GM23248 (cell line): ENCODE measurements around the gene SIRT4. TPM values are rescaled to one million over a fixed set of nuclear protein-coding genes. Genes with fewer than 3 reads are reported as not detected.

Experiments used
- DNase-seq: peaks from one replicate; pipeline ENCODE4 v3.0.0-alpha.2; 2015
- H2AFZ ChIP-seq: fragments of 200-600 bp; sonication (generic); 2 replicates; pipeline ENCODE4 v1.6.1; 2016; ENCODE audit warnings: antibody characterized with exemption
- H3F3A ChIP-seq: fragments of 200-600 bp; sonication (generic); 2 replicates; pipeline ENCODE4 v1.6.1; 2016; ENCODE audit warnings: mild to moderate bottlenecking, antibody characterized with exemption, mixed run types; ENCODE audit not compliant: insufficient read depth
- H3K27ac ChIP-seq: fragments of 200-600 bp; sonication (generic); 2 replicates; pipeline ENCODE4 v1.5.1; 2016; ENCODE audit warnings: mild to moderate bottlenecking
- H3K27me3 ChIP-seq: fragments of 200-600 bp; sonication (generic); replicated peaks from 2 replicates; pipeline ENCODE4 v1.6.1; 2016; ENCODE audit warnings: mild to moderate bottlenecking; ENCODE audit not compliant: insufficient read depth
- H3K36me3 ChIP-seq: fragments of 200-600 bp; sonication (generic); 2 replicates; pipeline ENCODE4 v1.6.1; 2016; ENCODE audit warnings: low read depth, mild to moderate bottlenecking
- H3K4me1 ChIP-seq: fragments of 200-600 bp; sonication (generic); 2 replicates; pipeline ENCODE4 v1.6.1; 2016; ENCODE audit warnings: mild to moderate bottlenecking; ENCODE audit not compliant: insufficient read depth
- H3K4me2 ChIP-seq: fragments of 200-600 bp; sonication (generic); one replicate; pipeline ENCODE4 v1.6.1; 2016; ENCODE audit warnings: mild to moderate bottlenecking; ENCODE audit not compliant: unreplicated experiment
- H3K4me3 ChIP-seq: fragments of 200-600 bp; sonication (generic); 2 replicates; pipeline ENCODE4 v1.5.1; 2016; ENCODE audit warnings: mild to moderate bottlenecking
- H3K79me2 ChIP-seq: fragments of 200-600 bp; sonication (generic); 2 replicates; pipeline ENCODE4 v1.6.1; 2016; ENCODE audit warnings: mild to moderate bottlenecking; ENCODE audit not compliant: insufficient read depth
- H3K9ac ChIP-seq: fragments of 200-600 bp; sonication (generic); 2 replicates; pipeline ENCODE4 v1.6.1; 2016; ENCODE audit warnings: mild to moderate bottlenecking
- H3K9me2 ChIP-seq: fragments of 200-600 bp; sonication (generic); 2 replicates; pipeline ENCODE4 v1.6.1; 2016; ENCODE audit warnings: mixed run types, mild to moderate bottlenecking, moderate library complexity; ENCODE audit not compliant: insufficient read depth
- H3K9me3 ChIP-seq: fragments of 200-600 bp; sonication (generic); one replicate; pipeline ENCODE4 v1.6.1; 2017; ENCODE audit warnings: low read depth
- H4K20me1 ChIP-seq: fragments of 200-600 bp; sonication (generic); 2 replicates; pipeline ENCODE4 v1.6.0; 2016; ENCODE audit not compliant: insufficient read depth
- EZH2 ChIP-seq: fragments of 200-600 bp; sonication (generic); IDR thresholded peaks from 2 replicates; pipeline ENCODE4 v1.6.1; 2018; ENCODE audit warnings: antibody characterized with exemption, mild to moderate bottlenecking; ENCODE audit not compliant: insufficient read depth, poor library complexity, severe bottlenecking
- EZH2phosphoT487 ChIP-seq: fragments of 200-600 bp; sonication (generic); IDR thresholded peaks from 2 replicates; pipeline ENCODE4 v1.6.1; 2018; ENCODE audit warnings: antibody characterized with exemption, moderate library complexity, mild to moderate bottlenecking, low read depth; ENCODE audit not compliant: insufficient read depth
- WGBS, 2 experiments: methylation state at CpG; one replicate each; pipeline ENCODE4 v1.1.6; 2015 to 2017; ENCODE audit warnings: low lambda C conversion rate in 2 of 2, low coverage in 1 of 2; ENCODE audit errors: missing lambda C conversion rate in 2 of 2; 5-methylcytosine and 5-hydroxymethylcytosine counted together
- in situ Hi-C: fragments of 300-500 bp; cut with MboI; formaldehyde crosslinking; loops from 2 replicates; pipeline ENCODE4 v1.15.0; 2020
- polyA plus RNA-seq: library from polyadenylated mRNA; unstranded; fragments of >200 nt; fragmentation: Nextera tagmentation; extraction: Ambion mirVana; gene quantifications from 2 replicates; pipeline ENCODE4 v1.2.1, GENCODE V29; 2016
- total RNA-seq: library from RNA; depleted of rRNA; stranded (reverse); fragments of >200 nt; shearing (Covaris generic); gene quantifications from 2 replicates; pipeline ENCODE4 v1.2.3, GENCODE V29; 2014

Gene SIRT4
- total and polyA plus RNA-seq, 2 experiments from 2014 or later, result 1.4 TPM; not detected in 1

GRCh38 chr12:120352117-120352516, 50.0 kb downstream of the SIRT4 start:
- no peaks in the 10 kb centered on the region for H3K9me3 ChIP-seq
- no peak overlapping the region for H3K27ac ChIP-seq
- H2AFZ ChIP-seq, result peak overlapping the region; percentile 1; the same call in 1 of the 2 replicates
- WGBS, 2 experiments, result 63 to 67% methylated on average over 5 of the region's 5 CpGs
- H3K4me3 ChIP-seq, result no peak overlapping the region
- H3K79me2 ChIP-seq, result no peaks in the 10 kb centered on the region
- no peaks in the 10 kb centered on the region for H4K20me1 ChIP-seq
- H3K27me3 ChIP-seq, result no peaks in the 10 kb centered on the region
- in situ Hi-C loops, result no loop called here
- H3K9ac ChIP-seq, result no peak overlapping the region
- TF ChIP-seq EZH2 (no peak), EZH2phosphoT487 (no peak)
- no peak overlapping the region for H3K4me2 ChIP-seq
- no peaks in the 10 kb centered on the region for H3K9me2 ChIP-seq
- no peaks in the 10 kb centered on the region for H3K36me3 ChIP-seq
- no peaks in the 10 kb centered on the region for H3K4me1 ChIP-seq
- peak; percentile 67 for DNase-seq
- no peaks in the 10 kb centered on the region for H3F3A ChIP-seq

- H3K4me1 ChIP-seq, result no peaks in the 10 kb centered on the region
- H3K36me3 ChIP-seq, result no peaks in the 10 kb centered on the region
- no peak overlapping the region for H3K4me2 ChIP-seq
- no peak for DNase-seq
- H3K27ac ChIP-seq, result no peak overlapping the region
- H3K9ac ChIP-seq, result no peak overlapping the region
- 87 to 96% methylated on average over 6 of the region's 6 CpGs for WGBS, 2 experiments
- no peak overlapping the region for H3K4me3 ChIP-seq
- H3K9me3 ChIP-seq, result no peaks in the 10 kb centered on the region
- in situ Hi-C loops, result no loop called here
- H4K20me1 ChIP-seq, result no peaks in the 10 kb centered on the region
- no peak for TF ChIP-seq EZH2phosphoT487
- TF ChIP-seq EZH2, result no peak
- H3K27me3 ChIP-seq, result no peaks in the 10 kb centered on the region
- H3K79me2 ChIP-seq, result no peaks in the 10 kb centered on the region
- no peaks in the 10 kb centered on the region for H3K9me2 ChIP-seq
- no peaks in the 10 kb centered on the region for H3F3A ChIP-seq
- no peak overlapping the region for H2AFZ ChIP-seq
Measured at GRCh38 chr12:120353136-120353535, 51.0 kb downstream of the SIRT4 start.

GRCh38 chr12:120353556-120354317, 51.6 kb downstream of the SIRT4 start:
- in situ Hi-C loops, result no loop called here
- no peak for DNase-seq
- Histone ChIP-seq H3K36me3 (no peaks in the 10 kb centered on the region), H3K4me3 (no peak overlapping the region), H4K20me1 (no peaks in the 10 kb centered on the region), H3K4me1 (no peaks in the 10 kb centered on the region), H3K79me2 (no peaks in the 10 kb centered on the region), H3K27me3 (no peaks in the 10 kb centered on the region), H3K9me2 (no peaks in the 10 kb centered on the region), H3K27ac (no peak overlapping the region), H3K9me3 (no peaks in the 10 kb centered on the region), H2AFZ (no peak overlapping the region), H3K4me2 (no peak overlapping the region), H3F3A (no peaks in the 10 kb centered on the region), H3K9ac (no peak overlapping the region)
- 78 to 89% methylated on average over 4 of the region's 4 CpGs for WGBS, 2 experiments
- TF ChIP-seq EZH2, result no peak
- TF ChIP-seq EZH2phosphoT487, result no peak

- no peaks in the 10 kb centered on the region for H3K9me3 ChIP-seq
- H4K20me1 ChIP-seq, result no peaks in the 10 kb centered on the region
- 29 to 47% methylated on average over 12 to 13 of the region's 13 CpGs for WGBS, 2 experiments
- H3K4me2 ChIP-seq, result peak overlapping the region; percentile 40
- TF ChIP-seq EZH2phosphoT487 (no peak), EZH2 (no peak)
- no peak overlapping the region for H2AFZ ChIP-seq
- H3K4me3 ChIP-seq, result no peak overlapping the region
- no peaks in the 10 kb centered on the region for H3K9me2 ChIP-seq
- in situ Hi-C loops, result no loop called here
- H3K27ac ChIP-seq, result no peak overlapping the region
- no peaks in the 10 kb centered on the region for H3K79me2 ChIP-seq
- H3K4me1 ChIP-seq, result no peaks in the 10 kb centered on the region
- no peaks in the 10 kb centered on the region for H3F3A ChIP-seq
- no peak overlapping the region for H3K9ac ChIP-seq
- H3K36me3 ChIP-seq, result no peaks in the 10 kb centered on the region
- no peaks in the 10 kb centered on the region for H3K27me3 ChIP-seq
- peak; percentile 87 for DNase-seq
Measured at GRCh38 chr12:120356567-120357030, 54.5 kb downstream of the SIRT4 start.
